Esophagus squamous epithelium (tissue), 5 donors: ENCODE results near the gene CALY. TPM values are rescaled to one million over a fixed set of nuclear protein-coding genes. Genes with fewer than 3 reads are reported as not detected.

Source experiments
- DNase-seq: peaks from one replicate; lab custom pipeline; 2025; lab: John Stamatoyannopoulos, UW
- H3K27ac ChIP-seq, 4 donors: fragments of 200-600 bp; sonication (generic); one replicate each; pipeline ENCODE4 v1.5.1; 2016 to 2019; ENCODE audit warnings: mild to moderate bottlenecking in 1 of 4
- H3K27me3 ChIP-seq, 4 donors: fragments of 200-600 bp; sonication (generic); 1 replicate in 3 of 4; 2 replicates in 1 of 4; pipeline versions ENCODE4 v1.5.1 to v1.6.0; 2017 to 2021; ENCODE audit warnings: antibody characterized with exemption in 1 of 4
- H3K36me3 ChIP-seq, 3 donors: fragments of 200-600 bp; sonication (generic); one replicate each; pipeline ENCODE4 v1.5.1; 2016 to 2019
- H3K4me1 ChIP-seq, 3 donors: fragments of 200-600 bp; sonication (generic); one replicate each; pipeline ENCODE4 v1.5.1; 2017 to 2019
- H3K4me3 ChIP-seq, 4 donors: fragments of 200-600 bp; sonication (generic); 1 replicate in 3 of 4; 2 replicates in 1 of 4; pipeline ENCODE4 v1.5.1; 2016 to 2019; ENCODE audit warnings: mild to moderate bottlenecking in 2 of 4, moderate library complexity in 1 of 4
- H3K9me3 ChIP-seq, 3 donors: fragments of 200-600 bp; sonication (generic); one replicate each; pipeline ENCODE4 v1.5.1; 2016 to 2019
- CTCF ChIP-seq, 6 experiments: fragments of 450-650 bp in 4 of 6; fragments of 200-600 bp in 2 of 6; sonication (generic) in 2 of 6; IDR thresholded peaks; one replicate each; pipeline ENCODE4 v1.5.1; 2016 to 2019; ENCODE audit warnings: antibody characterized with exemption in 6 of 6, mild to moderate bottlenecking in 4 of 6, moderate library complexity in 4 of 6
- POLR2A ChIP-seq, 4 donors: fragments of 450-650 bp; IDR thresholded peaks; one replicate each; pipeline ENCODE4 v1.6.1; 2017; ENCODE audit warnings: antibody characterized with exemption in 4 of 4, mild to moderate bottlenecking in 4 of 4, moderate library complexity in 3 of 4
- WGBS, 2 donors: methylation state at CpG; one replicate each; pipeline ENCODE4 v1.1.5; 2018; 5-methylcytosine and 5-hydroxymethylcytosine counted together
- intact Hi-C: fragments of 100-400 bp; cut with DNase I; formaldehyde crosslinking; loops from one replicate; pipeline ENCODE4 v1.15.0; 2022
- total RNA-seq, 4 donors: library from RNA; depleted of rRNA; stranded (reverse); fragments of >200 nt; gene quantifications; one replicate each; pipeline ENCODE4 v1.1.0, GENCODE V29; 2016
- donor health status: DM: yes; HTN: yes; CAD: no.

The CALY gene
- total RNA-seq, 4 donors from 2014 or later = not detected

GRCh38 chr10:133349160-133349568, 12.5 kb upstream of the CALY start:
- DNase-seq = no peak
- Histone ChIP-seq H3K36me3 (no peaks in the 10 kb centered on the region), H3K27ac (no peak overlapping the region), H3K27me3 (peaks cover 0 to 73% (median 0%) of the 10 kb centered on the region in 4 donors), H3K4me1 (peaks cover 0 to 7% (median 0%) of the 10 kb centered on the region in 3 donors), H3K4me3 (no peak overlapping the region), H3K9me3 (no peaks in the 10 kb centered on the region)
- 74% methylated on average over 7 to 8 of the region's 8 CpGs for WGBS, 2 donors
- intact Hi-C loops = no loop called here
- no peak for TF ChIP-seq CTCF (IDR thresholded peaks at IDR 0.05)
- TF ChIP-seq POLR2A (IDR thresholded peaks at IDR 0.05) = no peak

GRCh38 chr10:133347710-133348517, 11.2 kb upstream of the CALY start:
- no peaks in the 10 kb centered on the region for H3K36me3 ChIP-seq
- H3K4me1 ChIP-seq = peaks cover 0 to 7% (median 0%) of the 10 kb centered on the region in 3 donors
- WGBS, 2 donors = 27 to 32% methylated on average over 3 to 8 of the region's 16 CpGs
- TF ChIP-seq POLR2A (IDR thresholded peaks at IDR 0.05) (no peak), CTCF (IDR thresholded peaks at IDR 0.05) (no peak)
- intact Hi-C loops = no loop called here
- H3K9me3 ChIP-seq = no peaks in the 10 kb centered on the region
- no peak overlapping the region for H3K27ac ChIP-seq
- DNase-seq = no peak
- H3K4me3 ChIP-seq = no peak overlapping the region
- peaks cover 0 to 84% (median 0%) of the 10 kb centered on the region in 4 donors for H3K27me3 ChIP-seq

- H3K27ac ChIP-seq = no peak overlapping the region
- WGBS, 2 donors = 41% methylated on average over 11 of the region's 11 CpGs
- no peaks in the 10 kb centered on the region for H3K36me3 ChIP-seq
- H3K4me3 ChIP-seq = no peak overlapping the region
- intact Hi-C loops = no loop called here
- DNase-seq = no peak
- H3K27me3 ChIP-seq = peaks cover 0 to 94% (median 0%) of the 10 kb centered on the region in 4 donors
- TF ChIP-seq POLR2A (IDR thresholded peaks at IDR 0.05) (no peak), CTCF (IDR thresholded peaks at IDR 0.05) (no peak)
- peaks cover 0 to 7% (median 0%) of the 10 kb centered on the region in 3 donors for H3K4me1 ChIP-seq
- no peaks in the 10 kb centered on the region for H3K9me3 ChIP-seq
These were observed 9.7 kb upstream of the CALY start for GRCh38 chr10:133346413-133346812.

- Histone ChIP-seq H3K4me1 (peaks cover 0 to 7% (median 0%) of the 10 kb centered on the region in 3 donors), H3K27ac (no peak overlapping the region), H3K27me3 (peaks cover 0 to 96% (median 0%) of the 10 kb centered on the region in 4 donors), H3K36me3 (no peaks in the 10 kb centered on the region), H3K4me3 (no peak overlapping the region), H3K9me3 (no peaks in the 10 kb centered on the region)
- DNase-seq = no peak
- intact Hi-C loops = no loop called here
- 49 to 64% methylated on average over 5 of the region's 5 CpGs for WGBS, 2 donors
- TF ChIP-seq POLR2A (IDR thresholded peaks at IDR 0.05) = no peak
- TF ChIP-seq CTCF (IDR thresholded peaks at IDR 0.05) = no peak
These were observed 7.5 kb upstream of the CALY start for GRCh38 chr10:133344236-133344635.

- H3K4me1 ChIP-seq = peaks cover 0 to 7% (median 0%) of the 10 kb centered on the region in 3 donors
- DNase-seq = no peak
- WGBS, 2 donors = 60 to 63% methylated on average over 9 of the region's 9 CpGs
- no peak overlapping the region for H3K27ac ChIP-seq
- H3K27me3 ChIP-seq = peaks cover 0 to 98% (median 0%) of the 10 kb centered on the region in 4 donors
- no peaks in the 10 kb centered on the region for H3K36me3 ChIP-seq
- intact Hi-C loops = no loop called here
- no peaks in the 10 kb centered on the region for H3K9me3 ChIP-seq
- TF ChIP-seq CTCF (IDR thresholded peaks at IDR 0.05) = no peak
- H3K4me3 ChIP-seq = no peak overlapping the region
These were observed 6.9 kb upstream of the CALY start for GRCh38 chr10:133343558-133343957.
